Peyer's patch (tissue), 4 donors: ENCODE measurements around the gene RALB.

Source experiments
- CTCF ChIP-seq, 6 experiments: fragments of 450-650 bp in 4 of 6; fragments of 200-600 bp in 2 of 6; sonication (generic) in 1 of 6; IDR thresholded peaks; one replicate each; pipeline ENCODE4 v1.5.1; 2017 to 2019; ENCODE audit warnings: antibody characterized with exemption in 6 of 6, mild to moderate bottlenecking in 3 of 6, moderate library complexity in 1 of 6
- POLR2A ChIP-seq, 2 donors: fragments of 450-650 bp; IDR thresholded peaks; one replicate each; pipeline ENCODE4 v1.5.1; 2017; ENCODE audit warnings: antibody characterized with exemption in 2 of 2, mild to moderate bottlenecking in 2 of 2, moderate library complexity in 2 of 2

GRCh38 chr2:120343433-120344105 lies 90.9 kb downstream of the RALB start:
- TF ChIP-seq CTCF (IDR thresholded peaks at IDR 0.05), result peak in 5 of 6 experiments; percentile 33 to 65 (median 58)
- no peak for TF ChIP-seq POLR2A (IDR thresholded peaks at IDR 0.05)
